Activated gamma-delta T cell treated with Interleukin-2 at 50 U/mL for 16 hours (primary cell): ENCODE data around the gene KRTAP4-12.
"Not testable (repeated sequence)": the region's sequence is repeated elsewhere in the genome, so short reads cannot be mapped to it uniquely, and the experiment has no call there.

Source experiments
- DNase-seq: peaks from one replicate; pipeline ENCODE4 v3.0.0-alpha.2; 2020

KRTAP4-12 gene

GRCh38 chr17:41123292-41123990, 541 bp downstream of the KRTAP4-12 start:
- DNase-seq = not testable (repeated sequence)

- no peak for DNase-seq
Observed at GRCh38 chr17:41121742-41122141, 2.2 kb downstream of the KRTAP4-12 start.

GRCh38 chr17:41119696-41120690, 4.0 kb downstream of the KRTAP4-12 start:
- DNase-seq = not testable (repeated sequence)

- DNase-seq = no peak
Observed at GRCh38 chr17:41118721-41119120, 5.3 kb downstream of the KRTAP4-12 start.

- DNase-seq = not testable (repeated sequence)
Observed at GRCh38 chr17:41117846-41118386, 6.1 kb downstream of the KRTAP4-12 start, which contains the start of gene KRTAP4-11. KRTAP4-11 (minus strand) TSS chr17:41118373; CDS start chr17:41118315, 58 bp downstream.

- no peak for DNase-seq
Observed at GRCh38 chr17:41116297-41116696, 7.7 kb downstream of the KRTAP4-12 start.

GRCh38 chr17:41111151-41111885, 12.7 kb downstream of the KRTAP4-12 start:
- DNase-seq = no peak

- DNase-seq = not testable (repeated sequence)
Observed at GRCh38 chr17:41108728-41109386, 15.1 kb downstream of the KRTAP4-12 start.

- no peak for DNase-seq
Observed at GRCh38 chr17:41107941-41108450, 16.0 kb downstream of the KRTAP4-12 start.

GRCh38 chr17:41105347-41105746, 18.6 kb downstream of the KRTAP4-12 start, which contains the start of gene KRTAP4-9:
KRTAP4-9 (plus strand) TSS chr17:41105389; CDS start chr17:41105389, 0 bp downstream.
- not testable (repeated sequence) for DNase-seq

- not testable (repeated sequence) for DNase-seq
Observed at GRCh38 chr17:41104386-41105038, 19.5 kb downstream of the KRTAP4-12 start.

- DNase-seq = no peak
Observed at GRCh38 chr17:41103896-41104295, 20.1 kb downstream of the KRTAP4-12 start.

GRCh38 chr17:41101586-41102259, 22.3 kb downstream of the KRTAP4-12 start, which contains the start of gene KRTAP4-16:
KRTAP4-16 (minus strand) TSS chr17:41102209; CDS start chr17:41102209, 0 bp downstream.
- no peak for DNase-seq

- DNase-seq = not testable (repeated sequence)
Observed at GRCh38 chr17:41099682-41100480, 24.1 kb downstream of the KRTAP4-12 start.

- no peak for DNase-seq
Observed at GRCh38 chr17:41098481-41098880, 25.5 kb downstream of the KRTAP4-12 start.

GRCh38 chr17:41098042-41098441, 25.9 kb downstream of the KRTAP4-12 start, which contains the start of gene KRTAP4-8:
KRTAP4-8 (minus strand) TSS chr17:41098142; CDS start chr17:41098084, 58 bp downstream.
- DNase-seq = no peak

- DNase-seq = no peak
Observed at GRCh38 chr17:41096055-41096454, 27.9 kb downstream of the KRTAP4-12 start.

- not testable (repeated sequence) for DNase-seq
Observed at GRCh38 chr17:41088760-41089352, 35.1 kb downstream of the KRTAP4-12 start.
